ENCODE data around the gene CDCA3. TPM values are rescaled to one million over a fixed set of nuclear protein-coding genes. Genes with fewer than 3 reads are reported as not detected.

Gene CDCA3
- polyA plus RNA-seq, 3 donors = 0.52 to 1.1 (median 0.64) TPM

GRCh38 chr12:6809056-6809455 is 42.0 kb downstream of the CDCA3 start:
- 65 to 81% (median 79%) methylated on average over 10 of the region's 10 CpGs for WGBS, 3 donors
- H3K27ac ChIP-seq (ENCODE audit: low read depth, low read length) = no peak overlapping the region

- 51 to 77% (median 76%) methylated on average over 1 of the region's 1 CpG for WGBS, 3 donors
- H3K27ac ChIP-seq (ENCODE audit: low read depth, low read length) = no peak overlapping the region
Observed at GRCh38 chr12:6807170-6807569, 43.9 kb downstream of the CDCA3 start.

- 81 to 87% (median 87%) methylated on average over 5 of the region's 5 CpGs for WGBS, 3 donors
- H3K27ac ChIP-seq (ENCODE audit: low read depth, low read length) = no peak overlapping the region
Observed at GRCh38 chr12:6799147-6799546, 51.9 kb downstream of the CDCA3 start.

Other genes with a start within 250 kb of the CDCA3 start
- 100 to 1,000 TPM in 1 of 3 donors, 10 to 100 TPM in 2; 77.3 to 133 (median 92.3) TPM for gene CHD4, start 243.9 kb downstream of the CDCA3 start, polyA plus RNA-seq
- gene LPAR5, start 215.3 kb downstream of the CDCA3 start, polyA plus RNA-seq = 1 to 10 TPM in 1 of 3 donors, under 1 TPM in 2; 0.11 to 1.0 (median 0.35) TPM
- gene ACRBP, start 203.9 kb downstream of the CDCA3 start, polyA plus RNA-seq = 1 to 10 TPM in 1 of 3 donors, under 1 TPM in 1, not detected in 1; 0.74 to 1.6 TPM
- gene ING4, start 188.2 kb downstream of the CDCA3 start, polyA plus RNA-seq = 10 to 100 TPM; 23.2 to 28.7 (median 25.2) TPM
- 10 to 100 TPM; 25.2 to 35.8 (median 25.7) TPM for gene ZNF384, start 161.9 kb downstream of the CDCA3 start, polyA plus RNA-seq
- gene PIANP, start 150.5 kb downstream of the CDCA3 start, polyA plus RNA-seq = under 1 TPM in 2 of 3 donors, not detected in 1; 0.09 to 0.49 TPM
- gene COPS7A, start 127.2 kb downstream of the CDCA3 start, polyA plus RNA-seq = 10 to 100 TPM; 33.5 to 71.9 (median 66.1) TPM
- gene MLF2, start 98.1 kb downstream of the CDCA3 start, polyA plus RNA-seq = 100 to 1,000 TPM in 2 of 3 donors, 10 to 100 TPM in 1; 78.2 to 196 (median 188) TPM
- gene PTMS, start 84.9 kb downstream of the CDCA3 start, polyA plus RNA-seq = 100 to 1,000 TPM in 2 of 3 donors, 10 to 100 TPM in 1; 71.7 to 632 (median 263) TPM
- gene LAG3, start 78.8 kb downstream of the CDCA3 start, polyA plus RNA-seq = 1 to 10 TPM in 2 of 3 donors, under 1 TPM in 1; 0.08 to 3.0 (median 1.0) TPM
- 10 to 100 TPM in 1 of 3 donors, 1 to 10 TPM in 2; 3.7 to 11.2 (median 7.6) TPM for gene CD4, start 61.8 kb downstream of the CDCA3 start, polyA plus RNA-seq
- gene GPR162, start 29.5 kb downstream of the CDCA3 start, polyA plus RNA-seq = 1 to 10 TPM; 2.0 to 5.1 (median 5.1) TPM
- gene P3H3, start 22.9 kb downstream of the CDCA3 start, polyA plus RNA-seq = 1 to 10 TPM; 5.4 to 9.0 (median 7.4) TPM
- gene GNB3, start 10.4 kb downstream of the CDCA3 start, polyA plus RNA-seq = 1 to 10 TPM in 1 of 3 donors, under 1 TPM in 2; 0.86 to 1.7 (median 0.89) TPM
- 10 to 100 TPM; 14.7 to 32.5 (median 28.5) TPM for gene USP5, start 864 bp upstream of the CDCA3 start, polyA plus RNA-seq
- 100 to 1,000 TPM; 244 to 500 (median 371) TPM for gene TPI1, start 16.2 kb upstream of the CDCA3 start, polyA plus RNA-seq
- 1 to 10 TPM; 5.4 to 6.2 (median 5.6) TPM for gene SPSB2, start 22.0 kb upstream of the CDCA3 start, polyA plus RNA-seq
- 10 to 100 TPM in 1 of 3 donors, 1 to 10 TPM in 2; 3.0 to 11.7 (median 4.8) TPM for gene LRRC23, start 53.5 kb upstream of the CDCA3 start, polyA plus RNA-seq
- gene ENO2, start 63.3 kb upstream of the CDCA3 start, polyA plus RNA-seq = 10 to 100 TPM in 1 of 3 donors, 1 to 10 TPM in 2; 2.6 to 11.9 (median 4.1) TPM
- gene ATN1, start 76.7 kb upstream of the CDCA3 start, polyA plus RNA-seq = 100 to 1,000 TPM in 2 of 3 donors, 10 to 100 TPM in 1; 38.1 to 127 (median 119) TPM
- gene RNU7-1, start 92.5 kb upstream of the CDCA3 start, polyA plus RNA-seq = not detected
- 100 to 1,000 TPM; 326 to 584 (median 368) TPM for gene C12orf57, start 92.7 kb upstream of the CDCA3 start, polyA plus RNA-seq
- 10 to 100 TPM; 18.8 to 44.0 (median 24.2) TPM for gene PTPN6, start 100.1 kb upstream of the CDCA3 start, polyA plus RNA-seq
- 100 to 1,000 TPM; 147 to 221 (median 166) TPM for gene PHB2, start 119.4 kb upstream of the CDCA3 start, polyA plus RNA-seq
- gene EMG1, start 119.6 kb upstream of the CDCA3 start, polyA plus RNA-seq = 10 to 100 TPM; 11.2 to 26.6 (median 22.9) TPM
- gene LPCAT3, start 167.2 kb upstream of the CDCA3 start, polyA plus RNA-seq = 10 to 100 TPM; 27.1 to 77.9 (median 43.0) TPM
- 100 to 1,000 TPM in 2 of 3 donors, 10 to 100 TPM in 1; 64.1 to 490 (median 315) TPM for gene C1S, start 209.4 kb upstream of the CDCA3 start, polyA plus RNA-seq
- 100 to 1,000 TPM in 2 of 3 donors, 10 to 100 TPM in 1; 86.3 to 575 (median 386) TPM for gene C1R, start 241.2 kb upstream of the CDCA3 start, polyA plus RNA-seq

Data from adipose tissue (tissue), 3 donors.